Tibial artery (tissue), 4 donors: ENCODE data around the gene CELF4.

ENCODE experiments used
- DNase-seq, 2 donors: peaks; one replicate each; pipeline ENCODE4 v3.0.0-alpha.2; 2019
- H3K27ac ChIP-seq, 2 donors: fragments of 200-600 bp; sonication (generic) in 1 of 2; 1 replicate in 1 of 2; 2 replicates in 1 of 2; pipeline ENCODE4 v1.5.1; 2018 to 2019; ENCODE audit warnings: mild to moderate bottlenecking in 1 of 2
- H3K27me3 ChIP-seq, 2 donors: fragments of 200-600 bp; sonication (generic) in 1 of 2; one replicate each; pipeline versions ENCODE4 v1.5.1 to v1.6.0; 2016 to 2019
- H3K36me3 ChIP-seq, 3 donors: fragments of 200-600 bp; sonication (generic) in 2 of 3; one replicate each; pipeline ENCODE4 v1.5.1; 2016 to 2019; ENCODE audit warnings: mild to moderate bottlenecking in 2 of 3
- H3K4me1 ChIP-seq, 4 donors: fragments of 200-600 bp; sonication (generic) in 2 of 4; 1 replicate in 3 of 4; 2 replicates in 1 of 4; pipeline ENCODE4 v1.5.1; 2016 to 2019
- H3K4me3 ChIP-seq, 2 donors: fragments of 200-600 bp; sonication (generic) in 1 of 2; 1 replicate in 1 of 2; 2 replicates in 1 of 2; pipeline ENCODE4 v1.5.1; 2018 to 2019; ENCODE audit warnings: mild to moderate bottlenecking in 2 of 2
- H3K9me3 ChIP-seq, 3 donors: fragments of 200-600 bp; sonication (generic) in 1 of 3; one replicate each; pipeline ENCODE4 v1.5.1; 2016 to 2019
- intact Hi-C: fragments of 100-400 bp; cut with DNase I; formaldehyde crosslinking; loops from one replicate; pipeline ENCODE4 v1.15.0; 2023; ENCODE audit warnings: low total_unique reads
- TF ChIP-seq, protein P1 (sequence below), 2 experiments: fragments of 200-600 bp in 1 of 2; fragments of 450-650 bp in 1 of 2; IDR thresholded peaks; one replicate each; pipeline ENCODE4 v1.5.1; 2017 to 2019; ENCODE audit warnings: antibody characterized with exemption in 2 of 2, mild to moderate bottlenecking in 1 of 2, moderate library complexity in 1 of 2

CELF4 gene

DNA sequence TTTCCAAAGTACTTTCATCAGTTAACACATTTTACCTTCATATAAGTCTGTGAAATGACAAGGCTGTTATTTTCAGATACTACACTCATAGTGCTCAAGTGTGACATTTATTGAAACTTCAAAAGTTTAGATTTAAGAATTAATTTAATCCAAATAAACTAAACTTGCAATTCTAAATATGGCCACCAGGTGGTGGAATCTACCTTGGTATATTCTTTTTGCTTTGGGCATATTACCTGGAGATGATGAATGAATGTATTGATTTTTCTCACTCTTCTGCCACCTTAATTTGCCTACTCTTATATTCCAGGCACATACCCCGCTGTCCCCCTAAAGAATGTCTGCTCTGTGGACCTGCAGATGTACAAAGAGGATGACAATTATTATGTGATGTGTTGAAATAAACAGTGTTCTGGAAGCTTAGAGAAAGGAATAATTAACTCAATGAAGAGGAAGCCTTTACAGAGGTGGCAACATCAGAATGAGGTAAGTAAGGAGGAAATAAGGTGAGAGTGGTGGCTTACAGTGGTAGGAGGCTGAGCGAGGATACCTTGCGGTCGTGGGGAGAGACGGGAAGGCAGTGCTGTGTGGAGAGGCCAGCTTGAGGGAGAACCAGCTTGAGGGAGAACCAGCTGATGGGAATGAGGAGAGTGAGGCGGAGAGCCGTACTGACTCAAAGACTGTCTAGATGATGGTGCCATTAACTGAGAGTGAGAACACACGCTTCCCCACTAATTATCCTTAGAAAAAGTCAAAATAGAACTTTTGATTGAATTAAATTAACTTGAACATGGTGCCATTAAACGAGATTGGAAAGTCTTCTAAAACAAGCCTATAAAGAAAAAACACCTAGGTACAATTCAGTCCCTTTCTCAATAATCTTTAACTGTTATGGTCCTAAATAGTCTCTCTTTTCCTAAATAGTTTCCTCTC lies 179.5 kb downstream of the CELF4 start:
- DNase-seq = no peak
- Histone ChIP-seq H3K27ac (no peak overlapping the region), H3K27me3 (peaks cover 0 to 17% of the 10 kb centered on the region in 2 donors), H3K4me1 (no peaks in the 10 kb centered on the region), H3K36me3 (no peaks in the 10 kb centered on the region), H3K9me3 (peaks cover 0 to 25% (median 9%) of the 10 kb centered on the region in 3 donors), H3K4me3 (no peak overlapping the region)
- TF ChIP-seq, protein P1, sequence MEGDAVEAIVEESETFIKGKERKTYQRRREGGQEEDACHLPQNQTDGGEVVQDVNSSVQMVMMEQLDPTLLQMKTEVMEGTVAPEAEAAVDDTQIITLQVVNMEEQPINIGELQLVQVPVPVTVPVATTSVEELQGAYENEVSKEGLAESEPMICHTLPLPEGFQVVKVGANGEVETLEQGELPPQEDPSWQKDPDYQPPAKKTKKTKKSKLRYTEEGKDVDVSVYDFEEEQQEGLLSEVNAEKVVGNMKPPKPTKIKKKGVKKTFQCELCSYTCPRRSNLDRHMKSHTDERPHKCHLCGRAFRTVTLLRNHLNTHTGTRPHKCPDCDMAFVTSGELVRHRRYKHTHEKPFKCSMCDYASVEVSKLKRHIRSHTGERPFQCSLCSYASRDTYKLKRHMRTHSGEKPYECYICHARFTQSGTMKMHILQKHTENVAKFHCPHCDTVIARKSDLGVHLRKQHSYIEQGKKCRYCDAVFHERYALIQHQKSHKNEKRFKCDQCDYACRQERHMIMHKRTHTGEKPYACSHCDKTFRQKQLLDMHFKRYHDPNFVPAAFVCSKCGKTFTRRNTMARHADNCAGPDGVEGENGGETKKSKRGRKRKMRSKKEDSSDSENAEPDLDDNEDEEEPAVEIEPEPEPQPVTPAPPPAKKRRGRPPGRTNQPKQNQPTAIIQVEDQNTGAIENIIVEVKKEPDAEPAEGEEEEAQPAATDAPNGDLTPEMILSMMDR (IDR thresholded peaks at IDR 0.05) = peak; percentile 48 to 60
- intact Hi-C loops = loop anchor here (5.0 kb wide), 1 partner anchor 151 kb away; no protein-coding TSS in a partner anchor

DNA sequence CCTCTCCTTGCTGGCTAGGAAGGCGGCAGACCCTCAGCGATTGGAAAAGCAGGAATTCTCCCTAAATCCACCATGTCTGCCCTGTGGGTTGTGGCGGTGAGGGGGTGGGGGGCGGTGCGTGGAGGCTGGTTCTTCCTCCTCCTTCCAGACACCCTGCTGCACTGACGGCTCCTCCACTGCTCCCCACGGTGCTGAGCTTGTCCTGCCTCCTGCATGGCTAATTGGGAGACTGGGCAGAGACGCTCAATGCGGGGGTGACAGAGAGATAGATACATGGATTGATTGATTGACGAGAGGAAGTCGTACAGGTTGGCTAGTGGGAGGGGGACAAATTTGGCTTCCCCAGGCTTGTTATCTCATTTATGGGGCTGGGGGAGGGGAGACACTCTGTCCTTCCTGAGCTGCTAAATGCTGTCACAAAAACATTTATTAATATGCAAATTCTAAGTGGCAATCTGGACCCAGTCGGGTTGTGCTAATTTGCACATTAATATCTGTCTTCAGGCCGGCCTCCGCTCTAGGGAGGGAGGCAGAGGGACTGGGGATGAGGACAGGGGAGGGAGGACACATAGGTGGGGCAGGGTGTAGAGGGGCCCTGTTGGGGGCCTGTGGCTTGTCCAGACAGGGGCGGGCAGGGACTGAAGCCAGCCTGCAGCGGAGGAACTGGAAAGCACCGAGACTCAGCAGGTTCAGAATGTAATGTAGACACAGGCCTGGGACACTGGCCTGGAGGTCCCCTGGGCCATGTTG lies 181.6 kb downstream of the CELF4 start:
- DNase-seq = no peak
- H3K9me3 ChIP-seq = peaks cover 0 to 9% (median 0%) of the 10 kb centered on the region in 3 donors
- H3K27me3 ChIP-seq = peaks cover 0 to 21% of the 10 kb centered on the region in 2 donors
- intact Hi-C loops = no loop called here
- H3K27ac ChIP-seq = no peak overlapping the region
- H3K4me3 ChIP-seq = no peak overlapping the region
- H3K36me3 ChIP-seq = no peaks in the 10 kb centered on the region
- TF ChIP-seq, protein P1 (IDR thresholded peaks at IDR 0.05) = no peak
- no peaks in the 10 kb centered on the region for H3K4me1 ChIP-seq

- Histone ChIP-seq H3K4me3 (no peak overlapping the region), H3K27ac (no peak overlapping the region), H3K4me1 (no peaks in the 10 kb centered on the region), H3K27me3 (peaks cover 0 to 22% of the 10 kb centered on the region in 2 donors), H3K36me3 (no peaks in the 10 kb centered on the region), H3K9me3 (peaks cover 0 to under 1% (median 0%) of the 10 kb centered on the region in 3 donors)
- DNase-seq = no peak
- intact Hi-C loops = no loop called here
- TF ChIP-seq, protein P1 (IDR thresholded peaks at IDR 0.05) = no peak
Observed at GRCh38 chr18:37383036-37383785, 182.4 kb downstream of the CELF4 start.

GRCh38 chr18:37381554-37381953 lies 184.0 kb downstream of the CELF4 start:
- Histone ChIP-seq H3K27me3 (peaks cover 0 to 34% of the 10 kb centered on the region in 2 donors), H3K4me1 (no peaks in the 10 kb centered on the region), H3K9me3 (no peaks in the 10 kb centered on the region), H3K27ac (no peak overlapping the region), H3K36me3 (no peaks in the 10 kb centered on the region), H3K4me3 (no peak overlapping the region)
- intact Hi-C loops = no loop called here
- TF ChIP-seq, protein P1 (IDR thresholded peaks at IDR 0.05) = no peak
- no peak for DNase-seq

- intact Hi-C loops = no loop called here
Observed at GRCh38 chr18:37380546-37381110, 185.0 kb downstream of the CELF4 start.

More at GRCh38 chr18:37380546-37381110, 185.0 kb downstream of the CELF4 start:
- Histone ChIP-seq H3K36me3 (no peaks in the 10 kb centered on the region), H3K27ac (no peak overlapping the region), H3K27me3 (peaks cover 0 to 41% of the 10 kb centered on the region in 2 donors), H3K4me1 (no peaks in the 10 kb centered on the region), H3K4me3 (no peak overlapping the region), H3K9me3 (no peaks in the 10 kb centered on the region)
- TF ChIP-seq, protein P1 (IDR thresholded peaks at IDR 0.05) = no peak
- no peak for DNase-seq
